ENCODE results near the gene HMX1. TPM values are rescaled to one million over a fixed set of nuclear protein-coding genes. Genes with fewer than 3 reads are reported as not detected.

The HMX1 gene
- not detected in 2 replicates for total RNA-seq

DNA sequence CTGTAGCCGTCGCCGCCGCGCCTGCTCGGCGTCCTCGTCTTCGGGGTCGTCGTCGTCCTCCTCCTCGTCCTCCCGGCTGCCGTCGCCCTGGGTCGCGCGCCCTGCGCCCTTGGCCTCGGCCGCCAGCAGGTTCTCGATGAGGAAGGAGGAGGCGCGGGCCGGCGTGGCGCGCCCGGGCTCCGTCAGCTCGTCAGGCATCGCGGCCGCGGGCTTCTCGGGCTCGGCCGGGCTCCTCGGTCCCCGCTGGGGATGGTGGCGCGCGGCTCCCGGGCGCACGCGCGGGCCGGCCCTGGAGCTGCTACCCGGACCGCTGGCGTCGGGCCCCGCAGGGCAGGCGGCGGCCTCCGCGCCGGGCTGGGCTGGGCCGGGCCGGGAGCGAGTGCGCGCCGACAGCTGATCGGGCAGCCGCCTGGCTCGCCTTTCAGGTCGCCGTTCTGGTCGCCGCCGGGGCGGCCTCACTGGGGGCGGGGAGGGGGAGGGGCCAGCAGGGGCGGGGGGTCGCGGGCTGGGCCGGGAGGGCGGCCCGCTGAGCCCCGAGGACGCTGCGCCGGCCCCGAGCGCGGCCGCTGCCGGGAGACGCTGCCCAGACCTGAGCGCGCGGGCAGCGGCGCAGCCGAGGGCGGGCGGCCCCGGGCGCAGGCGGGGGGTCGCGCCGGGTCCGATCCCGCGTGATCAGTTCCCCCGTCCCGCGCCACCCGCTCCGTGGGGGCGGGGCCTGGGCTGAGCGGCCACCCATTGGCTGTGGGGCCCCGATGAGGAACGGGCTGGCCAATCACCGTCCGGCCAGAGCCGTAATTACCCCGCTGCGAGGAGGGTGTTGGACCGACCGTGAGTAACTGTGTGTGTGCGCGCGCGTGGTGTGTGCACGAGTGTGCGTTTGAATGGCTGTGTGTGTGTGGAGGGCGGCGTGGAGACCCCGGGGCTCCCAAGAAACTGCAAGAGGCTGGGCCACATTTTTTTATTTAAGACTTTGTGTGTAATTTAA, at the start of gene HMX1:
TSS of gene HMX1 (minus strand) at position 423 of the 985 bp plus-strand sequence. CDS start at position 198, 225 bp downstream.
- DNase-seq, result no peak
- Mint-ChIP-seq H3K9me3 (peaks cover 7% of the 10 kb centered on the region), H3K36me3 (ENCODE audit: low read depth) (no peaks in the 10 kb centered on the region), H3K4me3 (no peak within 1 kb of the TSS), H3K27me3 (peaks cover 65% of the 10 kb centered on the region), H3K4me1 (no peaks in the 10 kb centered on the region), H3K27ac (peak within 1 kb of the TSS; percentile 57)
- intact Hi-C loops (cut with micrococcal nuclease), result no loop called here

DNA sequence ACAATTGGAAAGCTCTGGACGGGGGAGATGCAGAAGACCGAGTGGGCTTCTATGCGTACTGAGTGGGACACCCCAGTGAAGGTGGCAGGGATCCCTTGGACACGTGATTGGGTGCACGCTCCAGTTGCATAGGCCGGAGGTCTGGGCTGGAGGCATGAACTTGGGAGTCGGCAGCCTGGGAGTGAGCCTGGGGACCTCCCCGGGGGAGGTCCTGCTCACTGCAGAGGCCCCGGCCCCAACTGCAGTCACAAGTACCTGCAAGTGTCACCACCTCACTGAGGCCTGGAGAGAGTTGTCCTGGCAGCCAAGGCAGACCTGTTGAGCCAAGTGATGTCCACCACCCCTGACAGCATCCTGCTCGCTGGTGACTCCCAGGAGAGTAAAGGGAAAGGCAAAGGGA, 49.3 kb upstream of the HMX1 start:
- peaks cover 7% of the 10 kb centered on the region for H3K9me3 Mint-ChIP-seq
- no peaks in the 10 kb centered on the region for H3K4me1 Mint-ChIP-seq
- no peaks in the 10 kb centered on the region for H3K27me3 Mint-ChIP-seq
- no peak overlapping the region for H3K4me3 Mint-ChIP-seq
- peak; percentile 42 for DNase-seq
- intact Hi-C loops (cut with micrococcal nuclease), result no loop called here
- no peaks in the 10 kb centered on the region for H3K36me3 Mint-ChIP-seq (ENCODE audit: low read depth)
- no peak overlapping the region for H3K27ac Mint-ChIP-seq

DNA sequence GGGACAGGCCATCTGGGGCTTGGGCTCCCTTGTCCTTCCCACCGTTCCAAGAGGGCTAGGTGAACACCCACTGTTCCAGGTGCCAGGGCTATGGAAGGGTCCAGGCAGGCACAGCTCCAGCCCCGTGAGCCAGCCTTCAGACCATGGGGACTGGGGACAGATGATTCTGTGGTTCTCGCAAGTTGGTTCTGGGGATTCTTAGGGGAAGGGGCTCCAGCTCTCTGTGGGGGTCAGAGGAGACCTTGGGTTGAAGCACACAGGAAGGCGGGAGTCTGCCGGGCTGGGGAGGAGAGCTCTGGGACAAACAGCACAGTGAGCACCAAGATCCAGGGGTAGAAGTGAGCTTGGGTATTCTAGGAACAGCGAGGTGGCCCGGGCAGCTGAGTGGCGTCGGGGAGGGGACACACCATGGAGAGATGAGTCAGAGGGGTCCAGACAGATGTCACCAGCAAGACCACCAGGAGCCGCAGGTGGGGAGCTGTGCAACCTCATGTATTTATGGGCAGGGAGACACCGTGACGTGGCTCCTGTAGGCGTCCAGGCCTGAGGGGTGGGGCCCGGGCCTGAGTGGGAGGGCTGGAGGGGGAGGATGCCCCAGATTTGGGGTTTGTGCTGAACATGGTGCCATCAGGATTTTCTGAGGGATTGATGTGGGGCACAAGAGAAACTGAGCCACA, 48.8 kb upstream of the HMX1 start:
- H3K4me3 Mint-ChIP-seq, result no peak overlapping the region
- H3K27ac Mint-ChIP-seq, result no peak overlapping the region
- H3K4me1 Mint-ChIP-seq, result no peaks in the 10 kb centered on the region
- DNase-seq, result peak; percentile 24
- intact Hi-C loops (cut with micrococcal nuclease), result no loop called here
- no peaks in the 10 kb centered on the region for H3K27me3 Mint-ChIP-seq
- H3K36me3 Mint-ChIP-seq (ENCODE audit: low read depth), result no peaks in the 10 kb centered on the region
- peaks cover 7% of the 10 kb centered on the region for H3K9me3 Mint-ChIP-seq

DNA sequence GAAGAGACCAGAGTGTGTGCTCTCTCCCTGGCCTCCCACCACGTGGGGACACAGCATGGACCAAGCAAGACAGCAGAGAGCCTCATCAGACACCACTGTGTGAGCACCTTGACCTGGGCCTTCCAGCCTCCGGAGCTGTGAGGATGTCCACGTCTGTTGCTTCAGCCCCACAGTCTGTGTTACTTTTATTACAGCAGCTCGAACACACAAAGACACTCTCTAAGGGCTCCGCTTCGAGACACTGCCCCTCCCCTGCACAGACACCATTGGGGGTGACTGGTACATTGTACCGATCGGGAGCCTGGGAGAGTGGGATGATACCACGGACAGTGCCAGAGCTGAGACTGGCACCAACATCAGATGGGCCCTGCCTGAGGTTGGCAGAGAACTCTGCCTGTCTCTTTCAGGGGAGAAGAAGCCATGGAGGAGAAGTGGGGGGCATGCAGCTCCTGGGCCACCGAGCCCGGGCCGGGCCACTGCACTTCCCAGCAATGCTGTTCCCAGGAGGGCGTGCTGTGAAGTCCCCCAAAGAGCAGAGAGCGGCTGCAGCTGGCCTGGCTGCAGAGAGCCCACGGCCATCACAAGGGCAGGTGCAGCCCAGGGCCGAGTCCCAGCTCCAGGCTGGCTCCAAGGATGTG, 48.1 kb upstream of the HMX1 start:
- intact Hi-C loops (cut with micrococcal nuclease), result no loop called here
- Mint-ChIP-seq H3K36me3 (ENCODE audit: low read depth) (no peaks in the 10 kb centered on the region), H3K27ac (no peak overlapping the region), H3K9me3 (peaks cover 7% of the 10 kb centered on the region), H3K4me3 (no peak overlapping the region), H3K27me3 (no peaks in the 10 kb centered on the region), H3K4me1 (no peaks in the 10 kb centered on the region)
- DNase-seq, result peak; percentile 36

DNA sequence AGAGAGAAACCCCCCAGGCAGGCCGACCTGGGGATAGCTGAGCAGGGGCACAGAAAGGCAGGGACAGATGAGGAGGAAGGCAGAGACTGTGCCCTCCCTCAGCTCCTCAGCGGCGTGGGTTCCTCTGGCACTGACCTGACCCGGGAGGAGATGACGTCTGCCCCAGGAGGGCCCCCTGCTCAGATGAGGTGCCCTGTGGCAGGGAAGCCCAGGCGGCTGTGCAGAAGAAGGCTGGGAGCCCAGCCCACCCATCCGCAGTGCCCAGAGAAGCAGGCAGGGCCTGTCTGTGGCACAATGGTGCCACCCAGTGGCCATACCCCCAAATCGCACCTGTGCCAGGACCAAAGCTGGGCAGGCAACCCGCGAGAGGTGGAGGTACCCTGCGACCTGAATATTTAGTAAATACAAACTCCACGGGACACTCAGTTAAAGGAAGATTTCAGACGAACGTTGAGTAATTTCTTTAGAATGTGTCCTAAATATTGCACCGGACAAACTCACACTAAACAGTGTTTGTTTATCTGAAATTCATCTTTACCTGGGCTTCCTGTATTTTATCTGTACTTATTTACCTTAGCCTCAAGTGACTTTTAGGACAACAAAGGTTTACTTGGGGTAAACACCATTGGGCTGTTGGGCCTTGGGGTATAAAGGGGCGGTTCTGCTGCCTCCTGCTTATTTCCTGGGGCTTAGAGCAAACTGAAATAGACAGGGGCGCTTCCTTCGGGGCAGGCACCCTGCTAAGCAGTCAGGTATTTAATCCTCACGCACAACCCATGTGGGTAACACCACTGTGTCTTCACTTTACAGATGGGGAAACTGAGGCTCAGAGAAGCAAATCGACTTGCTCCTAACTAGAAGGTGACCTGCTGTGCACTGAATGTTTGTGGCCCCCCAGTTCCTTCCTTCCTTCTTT, 46.5 kb upstream of the HMX1 start:
- peak; percentile 91 for DNase-seq
- Mint-ChIP-seq H3K9me3 (peaks cover under 1% of the 10 kb centered on the region), H3K4me3 (no peak overlapping the region), H3K4me1 (no peaks in the 10 kb centered on the region), H3K27me3 (no peaks in the 10 kb centered on the region), H3K27ac (no peak overlapping the region), H3K36me3 (ENCODE audit: low read depth) (no peaks in the 10 kb centered on the region)
- intact Hi-C loops (cut with micrococcal nuclease), result no loop called here

DNA sequence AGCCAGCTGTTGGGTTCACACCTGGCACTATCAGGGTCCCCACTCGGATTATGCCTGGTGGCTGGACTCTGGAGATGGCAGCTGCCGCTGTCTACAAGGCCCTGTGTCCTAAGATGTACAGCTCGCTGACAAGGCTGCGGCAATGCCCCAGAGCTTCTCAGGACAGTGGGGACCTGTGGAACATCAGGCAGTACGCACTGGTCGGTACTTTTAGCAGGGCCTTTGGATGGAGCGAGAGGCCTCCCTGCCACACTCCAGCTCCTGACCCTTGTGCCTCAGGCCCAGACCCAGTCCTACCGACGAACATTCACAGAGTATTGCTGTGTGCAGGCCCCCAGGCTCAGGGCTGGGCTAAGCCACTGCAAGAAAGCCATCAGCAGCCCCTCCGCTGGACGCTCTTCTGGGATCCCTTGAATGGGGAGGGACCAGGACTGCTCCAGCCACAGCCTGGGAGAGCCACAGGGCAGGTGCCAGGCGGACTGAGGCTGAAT, 45.7 kb upstream of the HMX1 start:
- Mint-ChIP-seq H3K4me1 (no peaks in the 10 kb centered on the region), H3K4me3 (no peak overlapping the region), H3K27ac (no peak overlapping the region), H3K27me3 (no peaks in the 10 kb centered on the region), H3K36me3 (ENCODE audit: low read depth) (no peaks in the 10 kb centered on the region), H3K9me3 (no peaks in the 10 kb centered on the region)
- DNase-seq, result peak; percentile 41
- intact Hi-C loops (cut with micrococcal nuclease), result no loop called here

DNA sequence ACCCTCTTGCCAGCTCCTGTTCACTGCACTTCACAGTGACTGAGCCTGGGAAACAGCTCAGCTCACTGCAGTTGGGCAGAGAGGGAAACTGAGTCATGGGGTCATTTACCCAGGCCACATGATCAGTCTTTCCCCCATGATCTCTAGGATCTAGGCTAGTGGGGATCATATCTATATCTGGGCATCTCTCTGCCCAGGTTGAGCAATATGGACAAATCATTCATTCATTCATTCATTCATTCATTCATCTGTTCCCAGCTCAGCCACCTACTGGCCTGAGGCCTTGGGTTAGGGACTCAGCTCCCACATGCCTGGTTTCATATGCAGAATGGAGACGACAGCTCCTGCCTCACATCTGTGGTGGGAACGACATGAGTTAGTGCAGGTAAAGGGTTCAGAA, 45.3 kb upstream of the HMX1 start:
- Mint-ChIP-seq H3K4me3 (no peak overlapping the region), H3K4me1 (no peaks in the 10 kb centered on the region), H3K36me3 (ENCODE audit: low read depth) (no peaks in the 10 kb centered on the region), H3K9me3 (no peaks in the 10 kb centered on the region), H3K27ac (no peak overlapping the region), H3K27me3 (no peaks in the 10 kb centered on the region)
- DNase-seq, result no peak
- intact Hi-C loops (cut with micrococcal nuclease), result no loop called here

DNA sequence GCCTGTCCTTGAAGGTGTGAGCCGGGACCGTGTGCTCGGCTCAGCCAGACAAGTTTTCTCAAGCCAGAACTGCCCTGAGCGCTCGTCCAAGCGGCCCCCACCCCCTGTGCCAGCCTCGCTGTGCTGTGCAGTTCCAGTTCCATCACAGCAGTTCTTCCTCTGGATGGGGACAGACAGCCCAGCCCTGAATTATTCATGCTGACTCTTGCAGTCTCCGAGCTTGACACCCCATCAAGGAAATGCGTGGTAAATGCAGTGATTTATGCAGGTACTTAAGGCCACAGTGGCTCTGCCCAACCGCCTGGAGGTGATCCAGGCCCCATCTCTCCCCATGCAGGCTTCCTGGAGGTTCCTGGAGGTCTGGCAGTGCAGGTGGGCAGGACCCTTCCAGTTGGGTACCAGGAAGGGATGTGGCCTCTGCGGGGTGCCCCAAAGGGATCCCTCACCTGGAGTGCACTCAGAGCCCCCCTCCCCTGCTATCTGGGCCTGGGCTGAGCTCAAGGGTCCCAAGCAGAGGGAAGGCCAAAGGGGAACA, 44.8 kb upstream of the HMX1 start:
- Mint-ChIP-seq H3K4me1 (no peaks in the 10 kb centered on the region), H3K36me3 (ENCODE audit: low read depth) (no peaks in the 10 kb centered on the region), H3K27ac (no peak overlapping the region), H3K4me3 (no peak overlapping the region), H3K27me3 (no peaks in the 10 kb centered on the region), H3K9me3 (no peaks in the 10 kb centered on the region)
- intact Hi-C loops (cut with micrococcal nuclease), result no loop called here
- DNase-seq, result peak; percentile 38

DNA sequence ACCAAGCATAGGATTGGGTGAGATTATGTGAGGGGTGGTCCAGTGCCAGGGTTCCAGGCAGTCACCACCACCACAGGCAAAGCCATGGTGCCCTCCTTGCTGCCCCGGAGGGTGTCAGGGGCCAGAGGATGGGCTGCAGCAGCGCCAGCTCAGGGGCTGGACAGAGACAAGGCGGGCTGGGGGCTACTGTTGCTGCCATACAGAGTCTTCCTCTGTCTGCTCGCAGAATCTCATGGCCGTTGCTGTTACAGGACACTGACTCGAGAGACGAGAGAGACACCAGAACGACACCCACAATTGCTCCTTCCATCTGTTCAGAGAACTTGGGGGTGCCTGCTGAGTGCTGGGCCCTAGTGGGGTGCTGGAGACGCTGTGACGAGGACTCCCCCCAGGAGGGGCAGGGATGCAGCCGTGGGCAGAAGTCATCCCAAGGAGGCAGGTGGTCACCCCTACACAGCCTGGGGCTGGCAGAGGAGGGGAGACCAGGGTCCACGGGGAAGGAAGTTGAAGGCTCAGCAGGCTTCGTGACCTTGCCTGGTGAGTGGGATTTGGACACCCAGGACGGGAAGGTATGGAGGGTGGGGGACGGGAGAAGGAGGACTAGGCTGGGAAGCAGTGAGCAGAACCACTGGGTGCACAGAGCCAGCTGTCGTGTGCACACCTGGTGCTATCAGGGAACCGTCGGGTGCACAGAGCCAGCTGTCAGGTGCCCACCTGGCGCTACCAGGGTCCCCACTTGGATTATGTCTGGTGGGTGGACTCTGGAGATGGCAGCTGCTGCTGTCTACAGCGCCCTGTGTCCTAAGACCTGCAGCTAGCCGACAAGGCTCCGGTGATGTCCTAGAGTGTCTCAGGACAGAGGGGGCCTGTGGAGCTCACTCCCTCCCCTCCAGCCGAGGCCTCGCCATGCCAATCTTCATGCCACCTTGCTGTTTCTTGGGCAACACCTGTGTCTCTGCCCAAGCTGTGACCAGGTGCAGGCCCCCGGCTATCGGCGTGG, 43.9 kb upstream of the HMX1 start:
- Mint-ChIP-seq H3K9me3 (no peaks in the 10 kb centered on the region), H3K4me3 (no peak overlapping the region)
- peak; percentile 37 for DNase-seq

DNA sequence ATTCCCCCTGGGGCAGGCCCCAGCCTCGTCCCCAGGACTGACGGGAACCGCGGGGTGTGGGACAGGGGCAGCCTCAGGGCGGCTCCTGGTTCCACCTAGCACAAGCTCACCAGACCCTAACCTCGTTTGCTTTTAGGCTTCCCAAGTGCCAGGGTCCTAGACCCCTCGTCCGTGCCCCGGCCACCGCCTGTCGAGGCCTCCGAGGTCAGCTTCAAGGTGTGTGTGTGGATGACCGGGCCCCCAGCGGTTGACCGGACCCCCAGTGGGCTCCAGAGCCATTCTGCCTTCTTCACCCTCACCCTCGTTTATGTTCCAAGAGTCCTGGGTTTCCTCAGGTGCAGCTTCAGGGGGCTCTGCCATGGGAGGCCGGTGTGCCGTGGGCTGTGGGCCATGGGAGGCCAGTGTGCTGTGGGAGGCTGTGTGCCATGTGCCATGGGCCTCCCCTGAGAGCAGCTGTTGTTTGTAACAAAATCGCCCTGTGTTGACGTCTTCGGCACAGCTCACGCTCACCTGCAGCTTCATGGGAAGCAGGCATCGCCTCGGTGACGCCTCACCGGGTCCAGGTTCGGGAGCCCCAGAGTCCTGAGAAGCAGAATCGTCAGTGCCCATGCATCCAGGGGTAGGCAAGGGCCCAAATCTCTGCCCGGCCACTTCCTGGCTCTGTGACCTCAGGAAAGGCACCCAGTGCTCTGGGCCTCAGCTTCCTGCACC, 43.0 kb upstream of the HMX1 start:
- no peak overlapping the region for H3K4me3 Mint-ChIP-seq
- H3K4me1 Mint-ChIP-seq, result no peaks in the 10 kb centered on the region
- H3K36me3 Mint-ChIP-seq (ENCODE audit: low read depth), result no peaks in the 10 kb centered on the region
- intact Hi-C loops (cut with micrococcal nuclease), result no loop called here
- H3K27me3 Mint-ChIP-seq, result no peaks in the 10 kb centered on the region
- peak; percentile 19 for DNase-seq
- no peaks in the 10 kb centered on the region for H3K9me3 Mint-ChIP-seq
- H3K27ac Mint-ChIP-seq, result no peak overlapping the region

More for the DNA sequence above, 43.9 kb upstream of the HMX1 start:
- no peaks in the 10 kb centered on the region for H3K4me1 Mint-ChIP-seq
- H3K27me3 Mint-ChIP-seq, result no peaks in the 10 kb centered on the region
- H3K27ac Mint-ChIP-seq, result no peak overlapping the region
- H3K36me3 Mint-ChIP-seq (ENCODE audit: low read depth), result no peaks in the 10 kb centered on the region
- intact Hi-C loops (cut with micrococcal nuclease), result no loop called here

DNA sequence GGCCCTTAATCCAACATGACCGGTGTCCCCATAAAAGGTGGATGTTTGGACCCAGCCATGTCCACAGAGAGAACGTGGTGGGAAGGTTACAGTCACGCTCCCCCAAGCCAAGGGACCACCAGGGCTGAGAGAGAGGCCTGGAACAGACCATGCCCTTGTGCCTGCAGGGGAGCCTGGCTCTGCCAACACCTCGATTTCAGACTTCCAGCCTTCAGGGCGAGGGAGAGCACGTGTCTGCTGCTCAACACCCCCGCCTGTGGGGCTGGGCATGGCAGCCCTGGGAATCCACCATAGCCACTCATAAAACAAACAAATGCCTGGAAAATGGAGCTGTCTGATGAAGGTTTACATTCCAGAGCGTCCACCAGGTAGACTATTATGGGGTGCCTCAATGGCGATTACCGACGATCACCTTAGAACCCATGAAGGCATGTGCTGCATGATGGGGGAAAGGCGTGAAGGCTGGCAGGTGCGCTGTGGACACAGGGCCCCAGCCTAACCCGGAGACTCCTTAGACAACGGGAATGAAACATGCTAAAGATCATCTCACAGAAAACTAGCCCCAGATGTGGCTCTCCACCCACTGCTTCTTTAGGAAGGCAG, 42.3 kb upstream of the HMX1 start:
- peak; percentile 46 for DNase-seq
- no peaks in the 10 kb centered on the region for H3K4me1 Mint-ChIP-seq
- no peaks in the 10 kb centered on the region for H3K27me3 Mint-ChIP-seq
- intact Hi-C loops (cut with micrococcal nuclease), result no loop called here
- H3K27ac Mint-ChIP-seq, result no peak overlapping the region
- H3K4me3 Mint-ChIP-seq, result no peak overlapping the region
- no peaks in the 10 kb centered on the region for H3K9me3 Mint-ChIP-seq
- H3K36me3 Mint-ChIP-seq (ENCODE audit: low read depth), result no peaks in the 10 kb centered on the region

Measured in activated CD4-positive, alpha-beta T cell treated with anti-CD3 and anti-CD28 coated beads, Interleukin-2, amount 10 ng/mL, durations not matched to agents 24 days and 14 days (primary cell).